Ishikawa (cell line): ENCODE data around the gene PTPN1.

Experiments used
- CEBPB ChIP-seq: IDR thresholded peaks from 2 replicates; pipeline ENCODE4 v1.6.1; 2012
- CREB1 ChIP-seq: IDR thresholded peaks from 2 replicates; pipeline ENCODE4 v1.6.1; 2012; ENCODE audit warnings: low read depth
- EGR1 ChIP-seq: IDR thresholded peaks from 2 replicates; pipeline ENCODE4 v1.6.1; 2012
- EP300 ChIP-seq: IDR thresholded peaks from 2 replicates; pipeline ENCODE4 v1.6.1; 2012; ENCODE audit warnings: borderline replicate concordance
- FOXM1 ChIP-seq: IDR thresholded peaks from 2 replicates; pipeline ENCODE4 v1.6.1; 2012; ENCODE audit warnings: low read depth, borderline replicate concordance
- NFIC ChIP-seq: IDR thresholded peaks from 2 replicates; pipeline ENCODE4 v1.6.1; 2012
- RAD21 ChIP-seq: IDR thresholded peaks from 2 replicates; pipeline ENCODE4 v1.6.1; 2012; ENCODE audit warnings: low read depth
- TAF1 ChIP-seq: IDR thresholded peaks from 2 replicates; pipeline ENCODE4 v1.6.1; 2012; ENCODE audit warnings: low read depth, mild to moderate bottlenecking
- TCF12 ChIP-seq: IDR thresholded peaks from 2 replicates; pipeline ENCODE4 v1.6.1; 2012; ENCODE audit warnings: low read depth
- TEAD4 ChIP-seq: IDR thresholded peaks from 2 replicates; pipeline ENCODE4 v1.6.1; 2012
- YY1 ChIP-seq: IDR thresholded peaks from 2 replicates; pipeline ENCODE4 v1.6.1; 2012; ENCODE audit warnings: low read depth
- ZBTB7A ChIP-seq: IDR thresholded peaks from 2 replicates; pipeline ENCODE4 v1.6.1; 2012; ENCODE audit warnings: low read depth
- TF ChIP-seq, protein P1 (sequence below): IDR thresholded peaks from 2 replicates; pipeline ENCODE4 v1.6.1; 2012
- TF ChIP-seq, protein P2 (sequence below): IDR thresholded peaks from 2 replicates; pipeline ENCODE4 v1.6.1; 2012; ENCODE audit warnings: low read depth, mild to moderate bottlenecking
- TF ChIP-seq, protein P3 (sequence below): IDR thresholded peaks from 2 replicates; pipeline ENCODE4 v1.6.1; 2012

Gene PTPN1

DNA sequence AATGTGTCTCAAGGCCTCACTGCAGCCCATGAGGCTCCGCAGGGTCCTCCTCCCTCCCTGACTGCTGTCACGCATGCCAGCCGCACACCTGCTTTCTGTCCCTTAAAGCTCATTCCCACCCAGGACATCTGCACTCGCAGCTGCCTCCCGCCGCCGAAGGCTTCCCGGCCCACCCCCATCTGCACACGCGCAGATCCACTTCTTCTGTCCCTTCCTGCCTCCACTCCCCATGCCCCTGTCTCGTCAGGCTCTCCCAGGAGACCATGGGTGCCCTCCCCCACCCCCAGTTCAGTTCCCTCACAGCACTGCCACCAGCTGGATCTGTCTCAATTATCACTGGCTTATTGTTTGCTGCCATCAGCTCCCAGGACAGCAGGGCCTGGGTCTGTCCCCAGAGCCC is 118.1 kb downstream of the PTPN1 start:
- TF ChIP-seq NFIC (no peak), YY1 (no peak), CEBPB (no peak), TCF12 (no peak)
- TF ChIP-seq, protein P1, sequence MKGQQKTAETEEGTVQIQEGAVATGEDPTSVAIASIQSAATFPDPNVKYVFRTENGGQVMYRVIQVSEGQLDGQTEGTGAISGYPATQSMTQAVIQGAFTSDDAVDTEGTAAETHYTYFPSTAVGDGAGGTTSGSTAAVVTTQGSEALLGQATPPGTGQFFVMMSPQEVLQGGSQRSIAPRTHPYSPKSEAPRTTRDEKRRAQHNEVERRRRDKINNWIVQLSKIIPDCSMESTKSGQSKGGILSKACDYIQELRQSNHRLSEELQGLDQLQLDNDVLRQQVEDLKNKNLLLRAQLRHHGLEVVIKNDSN = no peak
- TF ChIP-seq, protein P2, sequence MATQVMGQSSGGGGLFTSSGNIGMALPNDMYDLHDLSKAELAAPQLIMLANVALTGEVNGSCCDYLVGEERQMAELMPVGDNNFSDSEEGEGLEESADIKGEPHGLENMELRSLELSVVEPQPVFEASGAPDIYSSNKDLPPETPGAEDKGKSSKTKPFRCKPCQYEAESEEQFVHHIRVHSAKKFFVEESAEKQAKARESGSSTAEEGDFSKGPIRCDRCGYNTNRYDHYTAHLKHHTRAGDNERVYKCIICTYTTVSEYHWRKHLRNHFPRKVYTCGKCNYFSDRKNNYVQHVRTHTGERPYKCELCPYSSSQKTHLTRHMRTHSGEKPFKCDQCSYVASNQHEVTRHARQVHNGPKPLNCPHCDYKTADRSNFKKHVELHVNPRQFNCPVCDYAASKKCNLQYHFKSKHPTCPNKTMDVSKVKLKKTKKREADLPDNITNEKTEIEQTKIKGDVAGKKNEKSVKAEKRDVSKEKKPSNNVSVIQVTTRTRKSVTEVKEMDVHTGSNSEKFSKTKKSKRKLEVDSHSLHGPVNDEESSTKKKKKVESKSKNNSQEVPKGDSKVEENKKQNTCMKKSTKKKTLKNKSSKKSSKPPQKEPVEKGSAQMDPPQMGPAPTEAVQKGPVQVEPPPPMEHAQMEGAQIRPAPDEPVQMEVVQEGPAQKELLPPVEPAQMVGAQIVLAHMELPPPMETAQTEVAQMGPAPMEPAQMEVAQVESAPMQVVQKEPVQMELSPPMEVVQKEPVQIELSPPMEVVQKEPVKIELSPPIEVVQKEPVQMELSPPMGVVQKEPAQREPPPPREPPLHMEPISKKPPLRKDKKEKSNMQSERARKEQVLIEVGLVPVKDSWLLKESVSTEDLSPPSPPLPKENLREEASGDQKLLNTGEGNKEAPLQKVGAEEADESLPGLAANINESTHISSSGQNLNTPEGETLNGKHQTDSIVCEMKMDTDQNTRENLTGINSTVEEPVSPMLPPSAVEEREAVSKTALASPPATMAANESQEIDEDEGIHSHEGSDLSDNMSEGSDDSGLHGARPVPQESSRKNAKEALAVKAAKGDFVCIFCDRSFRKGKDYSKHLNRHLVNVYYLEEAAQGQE = no peak

DNA sequence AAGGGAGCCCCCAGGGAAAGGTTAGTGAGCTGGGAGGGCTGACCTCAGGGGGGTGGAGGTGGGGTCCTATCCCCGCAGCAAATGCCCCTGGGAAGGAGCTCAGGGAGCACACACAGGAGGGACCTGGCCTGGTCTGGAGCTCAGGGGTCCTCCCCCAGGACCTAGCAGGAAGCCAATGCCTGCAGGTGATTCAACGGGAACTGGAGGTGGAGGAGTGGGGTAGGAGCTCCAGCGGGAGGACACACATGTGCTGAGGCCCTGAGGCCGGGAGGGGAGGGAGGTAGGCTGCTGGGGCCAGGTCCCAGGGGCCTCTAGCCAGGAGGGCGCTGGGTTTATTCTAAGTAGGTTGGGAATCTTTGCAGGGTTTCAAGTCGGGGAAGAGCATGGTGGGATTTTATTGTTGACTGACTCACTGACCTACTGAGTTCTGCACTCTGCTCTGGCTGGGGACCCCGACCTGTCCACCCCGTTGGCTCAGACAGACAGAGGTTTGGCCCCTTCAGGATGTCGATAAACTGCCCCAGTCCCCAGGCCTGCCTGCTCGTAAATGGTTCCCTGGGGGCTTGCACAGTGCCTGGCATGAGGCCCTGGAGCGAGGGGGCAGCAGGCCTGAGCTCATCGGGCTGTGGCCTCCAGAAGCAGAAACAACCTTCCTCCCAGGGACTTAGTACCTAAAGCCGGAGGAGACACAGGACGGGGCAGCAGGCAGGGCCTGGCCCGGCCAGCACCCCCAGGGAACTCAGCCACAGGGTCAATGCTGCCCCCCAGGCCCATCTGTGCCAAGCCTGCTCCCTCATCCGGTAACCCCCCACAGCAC is 118.9 kb downstream of the PTPN1 start:
- TF ChIP-seq TEAD4 (no peak), TCF12 (no peak), EP300 (no peak), NFIC (no peak)

DNA sequence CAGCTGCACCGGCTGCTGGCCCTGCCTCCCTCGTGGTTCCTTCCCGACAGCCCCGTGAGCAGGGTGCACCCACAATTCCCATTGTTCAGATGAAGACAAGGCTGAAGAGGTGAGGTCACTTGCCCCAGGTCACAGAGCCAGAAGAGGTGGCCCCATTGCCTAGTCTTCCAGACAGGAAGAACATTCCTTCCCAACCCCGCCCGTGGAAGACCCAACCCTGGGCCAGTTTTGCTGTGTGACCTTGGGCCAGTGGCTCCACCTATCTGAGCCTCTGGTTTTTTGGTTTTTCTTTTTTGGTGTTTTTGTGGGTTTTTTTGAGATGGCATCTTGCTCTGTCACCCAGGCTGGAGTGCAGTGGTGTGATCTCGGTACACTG is 119.5 kb downstream of the PTPN1 start:
- TF ChIP-seq, protein P3, sequence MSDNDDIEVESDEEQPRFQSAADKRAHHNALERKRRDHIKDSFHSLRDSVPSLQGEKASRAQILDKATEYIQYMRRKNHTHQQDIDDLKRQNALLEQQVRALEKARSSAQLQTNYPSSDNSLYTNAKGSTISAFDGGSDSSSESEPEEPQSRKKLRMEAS = peak; percentile 33; the same call in 1 of the 2 replicates
- no peak for TF ChIP-seq NFIC

DNA sequence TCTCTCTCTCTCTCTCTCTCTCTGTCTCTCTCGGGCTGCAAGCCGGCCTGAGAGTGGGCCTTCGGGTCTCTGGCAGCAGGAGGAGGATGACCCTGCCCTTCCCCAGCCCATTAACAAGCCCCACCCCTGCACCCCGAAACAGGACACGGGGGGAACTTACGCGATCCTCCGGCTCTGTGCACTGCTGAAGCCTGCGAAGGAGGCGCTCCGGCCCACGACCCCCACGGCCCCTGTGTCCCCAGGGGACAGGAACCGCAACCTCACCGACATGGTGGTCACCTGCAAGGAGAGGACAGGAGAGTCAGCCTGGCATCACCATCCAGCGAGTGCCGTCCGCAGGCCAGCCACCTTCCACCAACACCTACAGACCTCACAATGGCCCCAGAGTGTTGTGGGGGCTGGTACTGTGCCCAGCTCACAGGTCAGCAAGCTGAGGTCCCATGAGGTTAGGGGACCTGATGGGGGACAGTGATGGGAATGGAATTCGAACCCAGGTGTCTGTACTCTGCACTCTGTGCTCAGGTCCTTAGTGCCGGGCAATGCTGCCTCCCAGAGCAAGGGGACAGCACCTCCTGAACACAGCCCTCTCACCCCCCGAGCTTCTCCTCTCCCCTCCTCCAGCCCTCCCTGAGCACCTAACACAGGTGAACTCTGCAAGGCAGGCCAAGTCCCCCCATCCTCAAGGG is 120.5 kb downstream of the PTPN1 start:
- TF ChIP-seq, protein P3 = no peak
- TF ChIP-seq, protein P1 = no peak
- no peak for TF ChIP-seq TEAD4
- TF ChIP-seq NFIC = no peak
- no peak for TF ChIP-seq YY1
- no peak for TF ChIP-seq EP300
- TF ChIP-seq RAD21 = no peak
- no peak for TF ChIP-seq FOXM1
- TF ChIP-seq CEBPB = no peak
- TF ChIP-seq EGR1 = no peak
- TF ChIP-seq TAF1 = no peak
- no peak for TF ChIP-seq ZBTB7A
- no peak for TF ChIP-seq TCF12

DNA sequence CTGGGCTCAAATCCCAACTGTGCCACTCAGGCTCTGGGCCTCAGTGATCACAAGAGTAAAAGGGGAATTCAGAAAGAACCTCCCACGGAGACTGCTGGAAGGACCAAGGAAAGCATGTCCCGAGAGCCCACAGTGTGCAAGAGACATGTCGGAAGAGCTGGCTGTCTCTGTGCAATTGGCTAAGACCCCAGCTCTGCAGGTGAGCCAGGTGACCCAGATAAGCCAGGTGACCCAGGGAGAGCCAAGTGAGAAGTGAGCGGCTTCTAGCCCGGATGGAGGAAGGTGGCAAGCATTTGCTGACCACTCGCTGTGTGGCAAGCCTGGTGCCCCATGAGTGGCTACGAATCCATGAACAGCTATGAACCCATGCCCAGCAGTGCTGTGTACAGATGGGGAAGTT is 122.1 kb downstream of the PTPN1 start:
- TF ChIP-seq, protein P2 = no peak
- TF ChIP-seq EGR1 = no peak
- TF ChIP-seq NFIC = no peak
- TF ChIP-seq, protein P3 = no peak
- no peak for TF ChIP-seq CEBPB
- no peak for TF ChIP-seq TCF12
- TF ChIP-seq TEAD4 = no peak
- no peak for TF ChIP-seq RAD21
- no peak for TF ChIP-seq EP300
- no peak for TF ChIP-seq ZBTB7A
- TF ChIP-seq FOXM1 = no peak
- TF ChIP-seq CREB1 = no peak
- no peak for TF ChIP-seq YY1
- TF ChIP-seq TAF1 = no peak
- TF ChIP-seq, protein P1 = no peak

DNA sequence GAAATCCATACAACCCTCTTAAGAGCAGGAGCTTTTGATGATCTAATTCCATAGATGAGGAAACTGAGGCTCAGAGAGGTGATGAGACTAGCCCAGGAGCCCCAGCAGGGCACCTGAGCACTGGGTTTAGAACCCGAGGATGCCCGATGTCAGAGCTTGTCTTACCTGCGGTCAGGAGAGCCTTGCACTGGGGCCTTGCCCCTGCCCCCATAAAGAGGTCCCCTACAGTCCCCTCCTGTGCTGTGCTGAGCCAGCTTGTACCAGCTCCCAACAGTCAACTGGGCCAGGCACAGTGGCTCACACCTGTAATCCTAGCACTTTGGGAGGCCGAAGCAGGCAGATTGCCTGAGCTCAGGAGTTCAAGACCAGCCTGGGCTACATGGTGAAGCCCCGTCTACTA is 122.5 kb downstream of the PTPN1 start:
- TF ChIP-seq TAF1 = no peak
- TF ChIP-seq EP300 = no peak
- no peak for TF ChIP-seq CEBPB
- no peak for TF ChIP-seq RAD21
- TF ChIP-seq, protein P1 = no peak
- no peak for TF ChIP-seq EGR1
- TF ChIP-seq YY1 = no peak
- no peak for TF ChIP-seq FOXM1
- no peak for TF ChIP-seq TEAD4
- TF ChIP-seq ZBTB7A = no peak
- TF ChIP-seq, protein P3 = no peak
- TF ChIP-seq NFIC = no peak
- TF ChIP-seq CREB1 = no peak
- no peak for TF ChIP-seq TCF12
- TF ChIP-seq, protein P2 = no peak
